OCI-LY7 (cell line): ENCODE measurements around the gene TMEM41A. TPM values are rescaled to one million over a fixed set of nuclear protein-coding genes. Genes with fewer than 3 reads are reported as not detected.

Experiments used
- BruUV-seq: library from RNA; stranded (reverse); fragments of 400-500 nt; replicated peaks from 2 replicates; lab custom pipeline; 2021; lab: Mats Ljungman, UMichigan
- CTCF ChIA-PET: fragments of 300-600 bp; sonication (Branson Sonifier 250); formaldehyde crosslinking; loops from one replicate; lab custom pipeline; 2022; ENCODE audit warnings: antibody characterized with exemption; ENCODE audit not compliant: unreplicated experiment; lab: Charles Lee
- POLR2A ChIA-PET: fragments of 300-600 bp; sonication (Branson Sonifier 250); formaldehyde crosslinking; loops from one replicate; lab custom pipeline; 2022; ENCODE audit warnings: antibody characterized with exemption; lab: Charles Lee
- DNase-seq: peaks from one replicate; pipeline ENCODE4 v3.0.0-alpha.2; 2015; ENCODE audit warnings: low spot score
- H2AFZ ChIP-seq: fragments of 200-600 bp; sonication (generic), shearing (Covaris generic); 2 replicates; pipeline ENCODE4 v1.6.1; 2014; ENCODE audit warnings: mild to moderate bottlenecking, antibody characterized with exemption, low read length, moderate library complexity
- H3K27ac ChIP-seq: fragments of 200-600 bp; sonication (generic); 2 replicates; pipeline ENCODE4 v1.5.1; 2014; ENCODE audit warnings: mixed run types, low read depth, mild to moderate bottlenecking, moderate library complexity, low read length, inconsistent platforms; ENCODE audit not compliant: poor library complexity, severe bottlenecking
- H3K36me3 ChIP-seq: fragments of 200-600 bp; sonication (generic); 2 replicates; pipeline ENCODE4 v1.6.1; 2014; ENCODE audit warnings: mild to moderate bottlenecking, antibody characterized with exemption, low read length, moderate library complexity, mixed read lengths; ENCODE audit not compliant: insufficient read depth
- H3K4me1 ChIP-seq: fragments of 200-600 bp; sonication (generic); 2 replicates; pipeline ENCODE4 v1.5.1; 2014; ENCODE audit warnings: mild to moderate bottlenecking, low read length; ENCODE audit not compliant: insufficient read depth, poor library complexity, severe bottlenecking
- H3K4me2 ChIP-seq: fragments of 200-600 bp; sonication (generic); 2 replicates; pipeline ENCODE4 v1.6.1; 2014; ENCODE audit warnings: mild to moderate bottlenecking, low read length
- H3K4me3 ChIP-seq: fragments of 200-600 bp; sonication (generic); 2 replicates; pipeline ENCODE4 v1.5.1; 2014; ENCODE audit warnings: mild to moderate bottlenecking, low read depth, low read length; ENCODE audit not compliant: poor library complexity, severe bottlenecking
- H3K79me2 ChIP-seq: fragments of 200-600 bp; sonication (generic); 2 replicates; pipeline ENCODE4 v1.6.1; 2016; ENCODE audit warnings: low read depth, mild to moderate bottlenecking, low read length, moderate library complexity, mixed read lengths; ENCODE audit not compliant: insufficient read depth
- H3K9me2 ChIP-seq: fragments of 200-600 bp; sonication (generic); 2 replicates; pipeline ENCODE4 v1.6.1; 2016; ENCODE audit warnings: mild to moderate bottlenecking, low read length, mixed read lengths; ENCODE audit not compliant: insufficient read depth
- H3K9me3 ChIP-seq: fragments of 200-600 bp; sonication (generic); 2 replicates; pipeline ENCODE4 v1.6.1; 2014; ENCODE audit warnings: mild to moderate bottlenecking, mixed run types, low read length, mixed read lengths
- H4K20me1 ChIP-seq: fragments of 200-600 bp; sonication (generic); 2 replicates; pipeline ENCODE4 v1.6.1; 2014; ENCODE audit warnings: mild to moderate bottlenecking, antibody characterized with exemption, low read length, moderate library complexity, mixed read lengths; ENCODE audit not compliant: insufficient read depth
- EZH2phosphoT487 ChIP-seq: fragments of 200-600 bp; sonication (generic); IDR thresholded peaks from 2 replicates; pipeline ENCODE4 v1.6.1; 2018; ENCODE audit warnings: low read depth, borderline replicate concordance, mild to moderate bottlenecking, mixed run types, antibody characterized with exemption, low read length, moderate library complexity, mixed read lengths
- intact Hi-C: fragments of 100-400 bp; cut with micrococcal nuclease; formaldehyde crosslinking; loops from one replicate; pipeline ENCODE4 v1.10.0; 2022; ENCODE audit not compliant: unreplicated experiment
- total RNA-seq, 2 experiments: library from RNA; depleted of rRNA in 1 of 2; stranded (reverse); fragments of >200 nt in 1 of 2; shearing (Covaris generic) in 1 of 2; gene quantifications; 2 replicates each; pipeline ENCODE4 v1.2.3, GENCODE V29; 2014 to 2022
- TF ChIP-seq, protein P1 (sequence below): fragments of 200-600 bp; sonication (generic); conservative IDR thresholded peaks from 2 replicates; pipeline ENCODE4 v1.5.1; 2014; ENCODE audit warnings: mild to moderate bottlenecking, antibody characterized with exemption, low read length, moderate library complexity, mixed read lengths

Gene TMEM41A
- total RNA-seq, 2 experiments from 2014 or later, result 7.0 to 11.0 TPM

DNA sequence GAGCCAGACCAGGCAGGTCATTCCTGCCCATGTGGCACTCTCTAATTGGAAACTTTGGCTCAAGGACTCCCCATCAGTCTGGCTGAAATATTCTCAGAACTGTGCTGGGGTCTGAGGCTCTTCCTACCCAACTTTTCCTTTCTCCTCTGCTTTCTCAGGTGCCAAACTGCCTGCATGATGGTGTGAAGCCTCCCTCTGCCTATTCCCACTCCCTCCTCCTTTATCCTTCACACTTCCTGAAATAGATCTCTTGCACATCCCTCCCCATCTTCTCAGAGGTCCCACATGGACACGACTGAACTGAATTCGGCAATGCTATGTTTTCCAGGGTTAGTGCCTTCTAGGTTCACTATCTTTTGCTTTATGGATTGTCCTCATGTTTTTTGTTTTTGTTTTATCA, 41.1 kb upstream of the TMEM41A start:
- TF ChIP-seq, protein P1, sequence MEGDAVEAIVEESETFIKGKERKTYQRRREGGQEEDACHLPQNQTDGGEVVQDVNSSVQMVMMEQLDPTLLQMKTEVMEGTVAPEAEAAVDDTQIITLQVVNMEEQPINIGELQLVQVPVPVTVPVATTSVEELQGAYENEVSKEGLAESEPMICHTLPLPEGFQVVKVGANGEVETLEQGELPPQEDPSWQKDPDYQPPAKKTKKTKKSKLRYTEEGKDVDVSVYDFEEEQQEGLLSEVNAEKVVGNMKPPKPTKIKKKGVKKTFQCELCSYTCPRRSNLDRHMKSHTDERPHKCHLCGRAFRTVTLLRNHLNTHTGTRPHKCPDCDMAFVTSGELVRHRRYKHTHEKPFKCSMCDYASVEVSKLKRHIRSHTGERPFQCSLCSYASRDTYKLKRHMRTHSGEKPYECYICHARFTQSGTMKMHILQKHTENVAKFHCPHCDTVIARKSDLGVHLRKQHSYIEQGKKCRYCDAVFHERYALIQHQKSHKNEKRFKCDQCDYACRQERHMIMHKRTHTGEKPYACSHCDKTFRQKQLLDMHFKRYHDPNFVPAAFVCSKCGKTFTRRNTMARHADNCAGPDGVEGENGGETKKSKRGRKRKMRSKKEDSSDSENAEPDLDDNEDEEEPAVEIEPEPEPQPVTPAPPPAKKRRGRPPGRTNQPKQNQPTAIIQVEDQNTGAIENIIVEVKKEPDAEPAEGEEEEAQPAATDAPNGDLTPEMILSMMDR, result no peak
- TF ChIP-seq EZH2phosphoT487, result no peak
- peaks cover 10% of the 10 kb centered on the region for H3K4me1 ChIP-seq
- no peaks in the 10 kb centered on the region for H3K79me2 ChIP-seq
- no peak overlapping the region for H2AFZ ChIP-seq
- intact Hi-C loops, result no loop called here
- POLR2A ChIA-PET, result interaction anchor here (0.6 kb wide), 1 partner anchor 305 kb away, joined by 3 read pairs; no protein-coding TSS in a partner anchor
- no peaks in the 10 kb centered on the region for H3K36me3 ChIP-seq
- DNase-seq, result no peak
- H4K20me1 ChIP-seq, result no peaks in the 10 kb centered on the region
- no peak overlapping the region for H3K4me3 ChIP-seq
- no peaks in the 10 kb centered on the region for H3K9me2 ChIP-seq
- no TSS peak for BruUV-seq
- no peak overlapping the region for H3K27ac ChIP-seq
- no peak overlapping the region for H3K4me2 ChIP-seq
- CTCF ChIA-PET, result no interaction called here
- no peaks in the 10 kb centered on the region for H3K9me3 ChIP-seq

DNA sequence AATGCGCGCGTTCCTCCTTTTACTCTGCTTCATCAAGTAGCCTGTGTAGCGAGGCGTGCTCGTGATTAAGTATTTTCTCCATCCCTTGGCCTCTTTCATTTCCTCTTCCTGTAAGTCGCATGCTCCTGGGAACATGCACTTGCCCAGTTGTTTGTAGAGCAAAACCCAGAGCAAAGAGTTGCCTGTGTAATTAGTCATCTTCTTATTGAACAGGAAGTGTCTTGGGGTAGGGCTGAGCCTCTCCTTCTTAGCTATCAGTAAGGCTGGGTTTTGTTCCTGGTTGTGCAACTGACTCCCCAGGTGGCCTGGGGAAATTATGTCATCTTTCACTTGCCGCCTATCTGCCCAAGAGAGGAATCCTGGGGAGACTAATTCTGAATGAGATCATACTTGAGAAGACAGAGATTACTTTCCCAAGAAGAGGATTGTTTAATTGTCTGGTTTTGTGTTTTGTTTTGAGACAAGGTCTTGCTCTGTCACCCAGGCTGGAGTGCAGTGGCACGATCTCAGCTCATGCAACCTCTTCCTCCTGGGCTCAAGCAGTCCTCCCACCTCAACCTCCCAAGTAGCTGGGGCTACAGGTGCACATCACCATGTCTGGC, 38.6 kb upstream of the TMEM41A start:
- H3K4me1 ChIP-seq, result peaks cover 10% of the 10 kb centered on the region
- peak; percentile 48 for DNase-seq
- H3K79me2 ChIP-seq, result no peaks in the 10 kb centered on the region
- ChIA-PET CTCF (no interaction called here), POLR2A (interaction anchor here (0.7 kb wide), 1 partner anchor 828 kb away, joined by 3 read pairs; no protein-coding TSS in a partner anchor)
- intact Hi-C loops, result no loop called here
- H3K9me3 ChIP-seq, result no peaks in the 10 kb centered on the region
- H3K4me3 ChIP-seq, result peak overlapping the region; percentile 13
- no TSS peak for BruUV-seq
- TF ChIP-seq, protein P1, result no peak
- TF ChIP-seq EZH2phosphoT487, result no peak
- no peaks in the 10 kb centered on the region for H4K20me1 ChIP-seq
- peak overlapping the region; percentile 52 for H3K4me2 ChIP-seq
- peak overlapping the region; percentile 92 for H2AFZ ChIP-seq
- peak overlapping the region; percentile 31 for H3K27ac ChIP-seq
- no peaks in the 10 kb centered on the region for H3K36me3 ChIP-seq
- H3K9me2 ChIP-seq, result no peaks in the 10 kb centered on the region

DNA sequence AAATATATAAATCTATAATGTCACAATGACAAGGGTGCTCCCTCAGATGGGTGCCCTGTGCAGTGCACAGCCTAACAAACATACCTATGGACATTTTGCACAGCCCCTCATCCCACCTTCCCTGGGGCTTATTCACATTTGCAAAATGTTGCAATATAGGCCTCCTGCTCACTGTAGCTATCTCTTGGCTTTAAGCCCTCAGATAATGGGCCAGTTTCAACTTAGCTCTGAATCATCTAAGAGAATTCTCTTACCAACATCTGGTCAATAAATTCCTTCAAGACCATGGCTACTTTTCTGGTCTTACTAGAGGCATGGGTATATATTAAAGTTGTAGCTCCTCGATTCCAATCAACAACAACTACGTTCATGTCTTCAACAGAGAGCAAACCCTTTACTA, 35.7 kb upstream of the TMEM41A start:
- Histone ChIP-seq H3K27ac (no peak overlapping the region), H4K20me1 (no peaks in the 10 kb centered on the region), H3K4me3 (no peak overlapping the region), H3K9me2 (no peaks in the 10 kb centered on the region), H3K9me3 (no peaks in the 10 kb centered on the region), H2AFZ (no peak overlapping the region), H3K79me2 (no peaks in the 10 kb centered on the region), H3K4me2 (no peak overlapping the region), H3K36me3 (no peaks in the 10 kb centered on the region), H3K4me1 (peaks cover 10% of the 10 kb centered on the region)
- intact Hi-C loops, result no loop called here
- ChIA-PET CTCF (no interaction called here), POLR2A (no interaction called here)
- no TSS peak for BruUV-seq
- no peak for DNase-seq
- TF ChIP-seq, protein P1, result no peak
- no peak for TF ChIP-seq EZH2phosphoT487
